ENCODE data around the gene HINT2. TPM values are rescaled to one million over a fixed set of nuclear protein-coding genes. Genes with fewer than 3 reads are reported as not detected.

The HINT2 gene
- total and polyA plus RNA-seq, 8 donors = 8.4 to 131 (median 21.0) TPM

DNA sequence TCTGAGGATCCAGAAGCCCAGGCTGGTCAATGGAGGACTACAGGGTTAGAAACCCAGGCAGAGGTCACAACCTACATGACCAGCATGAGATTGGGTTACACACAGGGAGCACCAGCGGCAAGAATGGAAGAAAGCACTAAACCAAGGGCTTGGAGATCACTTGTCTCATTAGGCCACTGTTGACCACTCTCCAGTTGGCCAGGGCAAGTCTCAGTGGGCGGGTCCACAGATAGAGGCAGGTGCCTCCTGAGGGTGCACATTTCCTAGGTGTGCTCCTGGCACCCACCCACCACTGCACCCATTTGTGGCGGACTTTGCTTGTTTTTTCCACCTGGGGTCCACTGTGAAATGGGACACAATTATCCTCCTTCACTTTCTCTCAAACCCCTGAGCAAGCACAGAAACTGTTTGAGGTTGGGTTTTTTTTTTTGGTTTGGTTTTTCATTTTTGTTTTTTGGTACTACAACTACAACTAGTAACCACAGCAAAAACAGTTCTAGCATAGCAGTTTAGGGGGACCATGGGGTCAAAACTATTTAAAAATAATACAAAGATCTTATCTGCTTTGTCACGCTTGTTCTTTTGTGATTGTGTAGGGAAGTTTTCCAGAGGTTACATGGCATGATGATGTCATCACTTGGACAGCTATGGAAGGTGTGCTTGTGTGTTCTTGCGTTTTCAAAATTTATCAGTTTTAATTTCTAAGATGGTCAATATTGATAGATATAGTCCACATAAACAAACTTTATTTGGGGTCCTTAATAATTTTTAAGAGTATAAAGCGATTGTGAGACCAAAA lies 17.3 kb downstream of the HINT2 start:
- Histone ChIP-seq H3K4me1 (peaks cover 14 to 53% (median 26%) of the 10 kb centered on the region in 4 donors), H3K36me3 (peaks cover 5 to 36% (median 32%) of the 10 kb centered on the region in 4 donors), H3K9me3 (no peaks in the 10 kb centered on the region), H3K27me3 (no peaks in the 10 kb centered on the region), H3K4me3 (no peak overlapping the region), H3K27ac (no peak overlapping the region)
- DNase-seq = no peak
- intact Hi-C loops (cut with DNase I; ENCODE audit: low total_unique reads) = no loop called here
- TF ChIP-seq POLR2A (IDR thresholded peaks at IDR 0.05) = no peak
- TF ChIP-seq EP300 (IDR thresholded peaks at IDR 0.05) = no peak
- TF ChIP-seq, protein P1, sequence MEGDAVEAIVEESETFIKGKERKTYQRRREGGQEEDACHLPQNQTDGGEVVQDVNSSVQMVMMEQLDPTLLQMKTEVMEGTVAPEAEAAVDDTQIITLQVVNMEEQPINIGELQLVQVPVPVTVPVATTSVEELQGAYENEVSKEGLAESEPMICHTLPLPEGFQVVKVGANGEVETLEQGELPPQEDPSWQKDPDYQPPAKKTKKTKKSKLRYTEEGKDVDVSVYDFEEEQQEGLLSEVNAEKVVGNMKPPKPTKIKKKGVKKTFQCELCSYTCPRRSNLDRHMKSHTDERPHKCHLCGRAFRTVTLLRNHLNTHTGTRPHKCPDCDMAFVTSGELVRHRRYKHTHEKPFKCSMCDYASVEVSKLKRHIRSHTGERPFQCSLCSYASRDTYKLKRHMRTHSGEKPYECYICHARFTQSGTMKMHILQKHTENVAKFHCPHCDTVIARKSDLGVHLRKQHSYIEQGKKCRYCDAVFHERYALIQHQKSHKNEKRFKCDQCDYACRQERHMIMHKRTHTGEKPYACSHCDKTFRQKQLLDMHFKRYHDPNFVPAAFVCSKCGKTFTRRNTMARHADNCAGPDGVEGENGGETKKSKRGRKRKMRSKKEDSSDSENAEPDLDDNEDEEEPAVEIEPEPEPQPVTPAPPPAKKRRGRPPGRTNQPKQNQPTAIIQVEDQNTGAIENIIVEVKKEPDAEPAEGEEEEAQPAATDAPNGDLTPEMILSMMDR (IDR thresholded peaks at IDR 0.05) = no peak
- no peak for TF ChIP-seq POLR2AphosphoS5 (IDR thresholded peaks at IDR 0.05)
- WGBS, 5 donors = 71 to 82% (median 75%) methylated on average over 6 of the region's 6 CpGs

DNA sequence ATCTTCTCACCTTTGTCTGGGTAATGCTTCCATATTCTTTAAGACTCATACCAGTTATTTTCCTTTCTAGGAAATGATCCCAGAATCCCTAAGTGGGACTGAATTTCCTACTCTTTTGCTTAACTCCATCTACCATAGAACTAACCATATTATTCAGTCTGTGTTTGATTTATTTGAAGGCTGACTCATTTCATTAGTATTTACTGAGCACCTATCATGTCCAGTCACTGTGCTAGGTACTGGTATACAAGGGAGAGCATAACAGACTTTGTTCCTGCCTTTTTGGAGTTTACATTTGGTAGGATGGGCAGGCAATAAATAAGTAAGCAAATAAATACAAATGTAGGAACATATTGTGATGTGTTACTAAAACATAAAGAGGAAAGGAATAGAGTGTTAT lies 19.1 kb downstream of the HINT2 start:
- H3K36me3 ChIP-seq = peaks cover 0 to 18% (median 14%) of the 10 kb centered on the region in 4 donors
- DNase-seq = no peak
- no peak overlapping the region for H3K4me3 ChIP-seq
- H3K27me3 ChIP-seq = peaks cover 0 to 5% (median 0%) of the 10 kb centered on the region in 3 donors
- no peak overlapping the region for H3K27ac ChIP-seq
- peaks cover 30 to 69% (median 43%) of the 10 kb centered on the region in 4 donors for H3K4me1 ChIP-seq
- intact Hi-C loops (cut with DNase I; ENCODE audit: low total_unique reads) = no loop called here
- TF ChIP-seq, protein P1 (IDR thresholded peaks at IDR 0.05) = no peak
- TF ChIP-seq POLR2AphosphoS5 (IDR thresholded peaks at IDR 0.05) (no peak), EP300 (IDR thresholded peaks at IDR 0.05) (no peak), POLR2A (IDR thresholded peaks at IDR 0.05) (no peak)
- no peaks in the 10 kb centered on the region for H3K9me3 ChIP-seq

DNA sequence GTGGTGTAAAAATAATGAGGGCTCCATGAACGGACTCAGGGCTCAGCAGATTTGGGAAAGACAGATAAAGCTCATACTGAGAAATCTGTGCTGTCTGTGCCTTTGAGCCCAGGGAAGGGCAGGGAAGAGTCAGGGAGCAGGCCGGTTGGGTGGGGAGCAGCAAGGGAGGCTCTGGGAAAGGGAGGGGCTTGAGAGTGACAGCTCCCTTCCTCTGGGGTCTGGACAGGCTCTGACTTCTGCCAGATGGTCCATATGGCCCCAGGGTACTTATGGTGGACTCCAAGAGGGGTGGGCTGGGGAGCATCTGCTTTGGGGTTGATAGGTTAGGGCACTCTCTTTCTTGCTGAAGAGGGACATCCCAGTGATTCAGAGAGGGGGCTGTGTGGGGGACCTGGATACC lies 21.4 kb downstream of the HINT2 start:
- TF ChIP-seq, protein P1 (IDR thresholded peaks at IDR 0.05) = no peak
- 63 to 90% (median 78%) methylated on average over 2 of the region's 2 CpGs for WGBS, 5 donors
- intact Hi-C loops (cut with DNase I; ENCODE audit: low total_unique reads) = loop anchor here (5.0 kb wide), 1 partner anchor 89 kb away; no protein-coding TSS in a partner anchor
- Histone ChIP-seq H3K4me3 (no peak overlapping the region), H3K27ac (peak overlapping the region in 2 of 5 donors; percentile 14 to 84), H3K9me3 (no peaks in the 10 kb centered on the region), H3K4me1 (peaks cover 37 to 74% (median 49%) of the 10 kb centered on the region in 4 donors), H3K27me3 (peaks cover 0 to 5% (median 0%) of the 10 kb centered on the region in 3 donors), H3K36me3 (peaks cover 0 to 5% (median 0%) of the 10 kb centered on the region in 4 donors)
- DNase-seq = no peak

DNA sequence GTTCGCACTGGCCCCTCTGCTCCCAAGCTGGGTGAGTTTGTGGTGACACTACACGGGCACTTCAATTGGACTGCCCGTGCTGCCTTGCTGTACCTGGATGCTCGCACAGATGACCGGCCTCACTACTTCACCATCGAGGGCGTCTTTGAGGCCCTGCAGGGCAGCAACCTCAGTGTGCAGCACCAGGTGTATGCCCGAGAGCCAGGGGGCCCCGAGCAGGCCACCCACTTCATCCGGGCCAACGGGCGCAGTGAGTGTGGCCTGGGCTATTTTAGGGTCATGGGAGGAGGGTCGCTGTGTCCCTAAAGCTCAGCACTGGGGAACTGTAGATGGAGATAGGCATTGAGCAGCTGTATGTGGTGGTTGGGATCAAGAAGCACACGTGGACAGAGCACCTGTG lies 22.0 kb downstream of the HINT2 start:
- intact Hi-C loops (cut with DNase I; ENCODE audit: low total_unique reads) = loop anchor here (5.0 kb wide), 1 partner anchor 89 kb away; no protein-coding TSS in a partner anchor

More for the DNA sequence above, 22.0 kb downstream of the HINT2 start:
- H3K4me1 ChIP-seq = peaks cover 37 to 67% (median 49%) of the 10 kb centered on the region in 4 donors
- WGBS, 5 donors = 82 to 94% (median 92%) methylated on average over 8 to 14 of the region's 14 CpGs
- peaks cover 0 to 5% (median 0%) of the 10 kb centered on the region in 4 donors for H3K36me3 ChIP-seq
- TF ChIP-seq EP300 (IDR thresholded peaks at IDR 0.05) (no peak), POLR2AphosphoS5 (IDR thresholded peaks at IDR 0.05) (no peak), POLR2A (IDR thresholded peaks at IDR 0.05) (no peak)
- TF ChIP-seq, protein P1 (IDR thresholded peaks at IDR 0.05) = no peak
- H3K9me3 ChIP-seq = no peaks in the 10 kb centered on the region
- peaks cover 0 to 5% (median 0%) of the 10 kb centered on the region in 3 donors for H3K27me3 ChIP-seq
- no peak for DNase-seq
- H3K27ac ChIP-seq = peak overlapping the region in 1 of 5 donors; percentile 84
- peak overlapping the region in 2 of 4 donors; percentile 2 to 47 for H3K4me3 ChIP-seq

All from stomach (tissue), 9 donors.